Left forelimb (tissue), 1 donor: ENCODE measurements around the gene ZNF830.
"Not testable (repeated sequence)": the region's sequence is repeated elsewhere in the genome, so short reads cannot be mapped to it uniquely, and the experiment has no call there.

Experiments
- DNase-seq: peaks from one replicate; pipeline ENCODE4 v3.0.0-alpha.2; 2018; ENCODE audit warnings: low spot score

ZNF830 gene

DNA sequence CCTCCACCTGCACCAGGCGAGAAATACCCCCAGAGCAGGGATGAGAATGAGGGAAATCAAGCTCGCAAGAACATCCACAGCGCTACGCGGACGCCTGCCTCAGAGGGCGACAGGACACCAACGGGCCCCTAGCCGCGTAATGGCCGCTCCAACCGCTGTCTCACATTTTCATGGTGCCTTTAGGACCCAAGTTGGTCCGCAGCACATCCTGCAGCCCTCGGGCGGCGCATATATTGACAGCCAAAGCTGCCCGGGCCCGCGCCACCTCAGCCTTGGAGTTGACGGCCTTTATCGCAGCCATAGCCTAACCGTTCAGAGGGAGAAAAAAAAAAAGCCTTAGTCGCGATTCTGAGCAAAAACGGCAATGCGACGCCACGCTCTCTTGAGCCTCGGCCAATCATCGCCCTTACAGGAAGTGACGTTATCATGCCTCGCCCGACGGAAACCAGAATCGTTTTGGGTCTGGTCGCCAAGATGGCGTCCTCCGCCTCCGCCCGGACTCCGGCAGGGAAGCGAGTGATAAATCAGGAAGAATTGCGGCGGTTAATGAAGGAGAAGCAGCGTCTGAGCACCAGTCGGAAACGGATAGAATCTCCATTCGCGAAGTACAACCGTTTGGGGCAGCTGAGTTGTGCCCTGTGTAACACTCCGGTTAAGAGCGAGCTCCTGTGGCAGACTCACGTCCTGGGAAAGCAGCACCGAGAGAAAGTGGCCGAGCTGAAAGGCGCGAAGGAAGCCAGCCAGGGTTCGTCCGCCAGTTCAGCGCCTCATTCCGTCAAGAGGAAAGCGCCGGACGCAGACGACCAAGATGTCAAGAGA, at the start of gene ZNF830, which contains the start of gene CCT6B:
Gene ZNF830 (plus strand): TSS at position 448 of the 819 bp plus-strand sequence. CDS start 27 bp downstream, at position 475.
Gene CCT6B (minus strand): TSS at position 368 of the 819 bp plus-strand sequence. CDS start 67 bp downstream, at position 301.
- DNase-seq = peak; percentile 93

GRCh38 chr17:34913001-34913400, 48.3 kb upstream of the ZNF830 start:
- no peak for DNase-seq

DNA sequence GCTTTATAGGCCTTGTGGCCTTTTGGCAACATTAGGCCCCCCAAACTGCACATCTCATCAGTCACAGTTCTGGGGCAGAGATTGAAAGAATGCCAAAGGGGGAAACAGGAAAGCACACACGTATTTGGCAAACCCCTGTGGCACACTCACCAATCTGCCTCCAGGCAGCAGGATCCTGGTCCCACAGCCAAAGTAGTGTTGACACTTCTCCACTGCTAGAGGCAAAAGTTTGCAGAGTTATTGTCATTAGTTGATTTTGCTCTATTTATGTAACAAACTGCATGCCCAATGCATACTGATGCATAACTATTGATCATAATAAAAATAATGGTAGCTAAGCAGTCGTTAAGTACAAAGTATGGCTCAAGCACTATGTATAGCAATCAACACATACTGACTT, 45.2 kb upstream of the ZNF830 start:
- no peak for DNase-seq

GRCh38 chr17:34917381-34917780, 44.0 kb upstream of the ZNF830 start:
- DNase-seq = no peak

GRCh38 chr17:34920676-34921075, 40.7 kb upstream of the ZNF830 start:
- DNase-seq = no peak

DNA sequence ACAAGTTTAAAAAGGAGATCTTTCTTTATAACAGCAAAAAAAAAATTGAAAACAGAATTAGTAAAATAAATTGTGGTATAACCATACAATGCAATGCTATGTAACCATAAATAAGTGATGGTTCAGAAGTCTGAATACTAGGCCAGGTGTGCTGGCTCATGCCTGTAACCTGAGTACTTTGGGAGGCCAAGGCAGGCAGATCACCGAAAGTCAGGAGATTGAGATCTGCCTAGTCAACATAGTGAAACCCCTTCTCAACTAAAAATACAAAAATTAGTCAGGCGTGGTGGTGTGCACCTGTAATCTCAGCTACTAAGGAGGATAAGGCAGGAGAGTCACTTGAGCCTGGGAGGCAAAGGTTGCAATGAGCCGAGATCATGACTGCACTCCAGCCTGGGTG, 34.7 kb upstream of the ZNF830 start:
- no peak for DNase-seq

- DNase-seq = no peak
Observed at GRCh38 chr17:34930283-34930682, 31.1 kb upstream of the ZNF830 start.

DNA sequence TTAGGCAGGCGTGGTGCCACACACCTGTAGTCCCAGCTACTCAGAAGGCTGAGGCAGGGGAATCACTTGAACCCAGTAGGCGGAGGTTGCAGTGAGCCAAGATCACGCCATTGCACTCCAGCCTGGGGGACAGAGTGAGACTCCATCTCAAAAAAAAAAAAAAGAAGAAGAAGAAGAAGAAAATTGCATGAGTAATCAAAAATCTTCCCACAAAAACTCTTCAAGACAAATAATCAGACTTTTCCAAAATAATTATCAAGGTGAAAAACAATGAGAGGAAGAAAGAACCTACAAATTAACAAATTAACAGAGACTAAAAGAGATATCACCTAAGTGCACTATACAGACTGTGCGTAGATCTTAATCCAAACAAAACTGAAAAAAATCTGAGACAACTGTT, 10.6 kb upstream of the ZNF830 start:
- DNase-seq = not testable (repeated sequence)

GRCh38 chr17:34958438-34958837, 2.9 kb upstream of the ZNF830 start:
- no peak for DNase-seq

GRCh38 chr17:34974179-34974578, 12.8 kb downstream of the ZNF830 start:
- DNase-seq = no peak

GRCh38 chr17:34974794-34975785, 13.8 kb downstream of the ZNF830 start:
- no peak for DNase-seq

- no peak for DNase-seq
Observed at GRCh38 chr17:34979153-34979552, 17.8 kb downstream of the ZNF830 start.

GRCh38 chr17:34979650-34980352, 18.5 kb downstream of the ZNF830 start:
- DNase-seq = no peak

GRCh38 chr17:34980353-34980680, 19.0 kb downstream of the ZNF830 start, which contains the start of gene LIG3:
Gene LIG3, plus strand, starts transcription at chr17:34980512. Its CDS starts 2,494 bp downstream, at chr17:34983006.
- DNase-seq = peak; percentile 97

DNA sequence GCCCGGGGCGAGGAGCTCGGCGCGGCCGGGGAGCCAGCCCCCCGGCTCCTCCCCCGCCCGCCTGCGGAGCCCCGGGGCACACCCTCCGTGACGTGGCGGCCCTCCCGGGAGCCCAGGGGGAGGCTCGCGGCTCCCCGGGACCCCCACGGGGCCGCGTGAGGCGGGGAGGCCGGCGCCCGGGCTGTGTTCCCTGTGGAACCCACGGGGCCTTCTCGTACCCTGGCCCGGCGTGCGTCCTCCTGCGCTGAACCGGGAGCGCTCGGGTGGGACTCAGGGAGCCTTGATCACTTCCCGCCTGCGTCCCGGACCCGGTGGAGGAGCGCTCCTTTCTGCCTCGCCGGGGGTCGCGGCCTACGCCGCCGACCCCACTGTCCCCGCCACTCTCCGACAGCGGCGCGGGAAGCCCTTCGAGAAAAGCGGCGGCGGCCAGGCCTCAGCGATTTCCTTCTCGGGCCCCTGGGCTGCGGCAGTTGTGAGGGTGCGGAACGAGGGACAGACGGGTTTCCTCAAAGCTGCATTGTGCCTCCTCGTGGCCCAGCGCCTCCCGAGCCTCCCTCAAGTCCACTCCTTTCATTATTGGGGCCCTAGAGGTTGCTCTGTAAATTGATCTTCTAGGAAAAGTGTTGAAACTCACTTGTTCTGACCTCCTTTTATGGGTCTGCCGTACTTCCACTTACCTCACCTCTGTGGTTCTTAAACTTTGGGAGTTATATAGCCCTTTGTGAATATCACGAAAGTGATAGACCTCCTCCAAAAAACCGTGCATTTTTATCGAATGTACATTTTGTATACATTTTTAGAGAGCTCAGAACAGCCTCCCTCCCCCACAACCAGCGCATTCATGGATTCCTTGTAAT, 19.6 kb downstream of the ZNF830 start:
- no peak for DNase-seq

GRCh38 chr17:34981538-34982241, 20.4 kb downstream of the ZNF830 start:
- no peak for DNase-seq

DNA sequence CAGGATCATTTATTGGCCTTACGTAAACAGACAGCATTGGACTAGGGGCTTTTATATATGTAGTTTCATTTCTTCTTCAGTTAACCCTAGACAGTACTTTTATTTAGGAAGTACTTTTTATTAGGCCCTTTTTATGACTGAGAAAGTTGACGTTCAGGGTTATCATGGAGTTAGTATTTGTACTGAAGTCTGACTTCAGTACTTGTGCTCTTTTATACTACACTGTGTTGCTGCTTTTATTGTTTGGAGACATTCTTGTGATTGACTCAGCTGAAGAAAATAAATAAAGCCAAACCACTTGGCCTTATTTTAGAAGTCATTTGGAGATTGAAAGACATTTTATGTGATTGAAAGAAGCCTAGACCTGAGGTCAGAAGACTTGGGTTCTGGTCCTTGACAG, 25.9 kb downstream of the ZNF830 start:
- no peak for DNase-seq

DNA sequence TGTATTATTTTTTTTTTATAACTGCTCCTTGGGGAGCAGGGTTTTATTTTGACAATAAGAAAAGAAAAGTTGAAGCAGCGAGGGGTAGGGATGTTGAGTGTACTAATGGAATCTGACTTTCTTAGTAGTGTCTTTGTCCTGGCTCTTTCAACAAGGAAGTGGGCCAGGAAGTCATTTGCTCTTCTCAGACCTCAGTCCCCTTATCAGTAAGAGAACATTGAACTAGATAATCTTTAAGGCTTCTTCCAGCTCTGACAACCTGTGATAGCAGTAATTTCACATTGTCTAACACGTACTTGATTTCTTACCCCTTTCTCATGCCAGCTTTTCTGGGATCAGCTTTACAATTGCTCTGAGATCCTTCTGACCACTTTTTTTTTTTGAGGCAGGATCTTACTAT, 27.3 kb downstream of the ZNF830 start:
- DNase-seq = no peak

DNA sequence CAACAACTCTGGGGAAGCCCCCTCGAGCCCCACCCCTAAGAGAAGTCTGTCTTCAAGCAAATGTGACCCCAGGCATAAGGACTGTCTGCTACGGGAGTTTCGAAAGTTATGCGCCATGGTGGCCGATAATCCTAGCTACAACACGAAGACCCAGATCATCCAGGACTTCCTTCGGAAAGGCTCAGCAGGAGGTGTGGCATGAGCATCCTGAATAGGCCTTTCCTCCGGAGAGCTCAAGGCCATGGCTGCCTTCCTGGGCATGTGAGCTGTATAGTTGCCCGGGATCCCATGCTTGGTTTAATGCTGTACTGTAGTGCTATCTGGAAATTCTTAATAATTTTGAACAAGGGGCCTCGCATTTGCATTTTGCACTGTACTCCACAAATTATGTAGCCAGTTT, 28.1 kb downstream of the ZNF830 start:
- no peak for DNase-seq

- no peak for DNase-seq
Observed at GRCh38 chr17:34990921-34991365, 29.6 kb downstream of the ZNF830 start.
